Retina (tissue), 1 donor: Measurements from ENCODE around the gene TRAPPC2B.
"Not testable (repeated sequence)": the region's sequence is repeated elsewhere in the genome, so short reads cannot be mapped to it uniquely, and the experiment has no call there.

ENCODE experiments used
- DNase-seq: peaks from one replicate; pipeline ENCODE4 v3.0.0-alpha.2; 2016

TRAPPC2B gene

DNA sequence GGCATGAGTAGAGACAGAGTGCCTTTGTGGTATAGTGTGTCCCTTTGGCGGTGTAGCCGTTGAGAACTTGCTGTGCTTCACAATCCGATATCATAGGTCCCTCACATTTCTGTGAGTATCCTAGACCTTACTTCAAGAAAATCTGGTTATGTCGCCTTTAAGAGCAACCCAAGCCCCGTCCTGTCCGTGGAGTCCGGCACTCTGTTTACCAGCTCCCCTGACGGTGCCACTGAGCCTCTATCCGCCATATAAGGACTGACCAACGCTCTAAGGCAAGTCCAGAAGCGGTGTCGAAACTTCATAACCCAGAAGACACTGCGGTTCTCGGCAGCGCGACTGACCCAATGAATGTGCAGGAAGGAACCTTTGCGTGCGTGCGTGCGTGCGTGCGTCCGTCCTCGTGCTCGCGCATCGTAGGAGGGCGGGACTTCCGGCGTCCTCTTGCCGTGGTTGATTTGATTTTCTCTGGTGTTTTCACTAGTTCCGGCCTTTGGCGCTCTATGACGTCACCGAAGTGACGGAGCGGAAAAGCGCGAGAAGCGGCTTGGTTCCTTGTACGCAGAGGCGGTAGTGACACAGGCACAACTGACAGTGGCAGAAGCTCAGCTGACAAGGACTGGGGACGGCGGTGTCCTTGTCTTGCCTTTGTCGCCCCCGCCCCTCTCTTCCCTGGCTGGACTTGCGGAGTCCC is at the start of gene TRAPPC2B, which contains the start of gene ZNF547:
Gene TRAPPC2B, plus strand, starts transcription at position 555 of the 691 bp plus-strand sequence. CDS start 1,283 bp downstream, outside the sequence.
Gene ZNF547, plus strand, starts transcription at position 555 of the 691 bp plus-strand sequence. CDS start 5,005 bp downstream, outside the sequence.
- peak; percentile 100 for DNase-seq

- DNase-seq = no peak
These were observed 49.2 kb upstream of the TRAPPC2B start for GRCh38 chr19:57314146-57314545.

DNA sequence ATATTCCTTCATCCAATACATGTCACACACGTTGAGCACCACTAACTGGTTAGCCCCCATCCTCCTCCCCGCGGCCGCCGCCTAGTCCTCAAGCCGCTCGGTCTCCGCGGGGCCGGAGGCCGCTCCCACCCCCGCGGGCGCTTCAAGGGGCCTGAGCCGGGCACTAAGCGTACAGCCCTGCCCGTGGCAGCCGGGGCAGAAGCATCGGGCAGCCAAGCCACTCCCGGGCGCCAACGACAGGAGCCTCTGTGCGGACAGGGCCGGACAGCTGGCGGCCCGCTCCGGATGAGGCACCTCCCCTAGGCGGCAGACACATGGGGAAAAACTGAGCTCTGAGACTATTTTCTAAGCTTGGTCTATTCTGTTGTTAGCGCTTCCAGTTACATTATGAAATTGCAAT is 45.8 kb upstream of the TRAPPC2B start:
- peak; percentile 18 for DNase-seq

GRCh38 chr19:57319869-57320179 is 43.5 kb upstream of the TRAPPC2B start:
- DNase-seq = no peak

GRCh38 chr19:57320180-57321084 is 42.9 kb upstream of the TRAPPC2B start, which contains the start of gene ZNF543:
Gene ZNF543, plus strand, starts transcription at chr19:57320472. Its CDS starts 382 bp downstream, at chr19:57320854.
- peak; percentile 98 for DNase-seq

DNA sequence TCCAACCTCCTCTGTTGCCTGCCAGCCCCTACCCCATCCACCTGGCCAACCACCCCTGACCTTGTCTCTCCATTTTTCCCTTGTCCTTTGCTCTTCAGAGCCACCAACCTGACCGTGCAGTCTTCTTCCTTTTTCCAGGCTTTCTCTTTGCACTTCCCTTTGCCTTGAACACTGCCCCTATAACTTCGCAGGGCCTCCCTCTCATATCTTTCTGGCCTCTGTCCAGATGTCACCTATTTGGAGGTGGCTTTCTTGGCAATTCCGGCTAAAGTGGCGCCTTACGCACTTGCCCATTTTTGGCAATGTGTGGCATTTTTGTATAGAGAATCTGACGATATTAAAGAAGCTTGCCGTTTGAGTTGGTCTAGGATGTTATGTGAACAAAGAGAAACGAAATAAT is 42.2 kb upstream of the TRAPPC2B start:
- DNase-seq = no peak

GRCh38 chr19:57321751-57322150 is 41.6 kb upstream of the TRAPPC2B start:
- no peak for DNase-seq

DNA sequence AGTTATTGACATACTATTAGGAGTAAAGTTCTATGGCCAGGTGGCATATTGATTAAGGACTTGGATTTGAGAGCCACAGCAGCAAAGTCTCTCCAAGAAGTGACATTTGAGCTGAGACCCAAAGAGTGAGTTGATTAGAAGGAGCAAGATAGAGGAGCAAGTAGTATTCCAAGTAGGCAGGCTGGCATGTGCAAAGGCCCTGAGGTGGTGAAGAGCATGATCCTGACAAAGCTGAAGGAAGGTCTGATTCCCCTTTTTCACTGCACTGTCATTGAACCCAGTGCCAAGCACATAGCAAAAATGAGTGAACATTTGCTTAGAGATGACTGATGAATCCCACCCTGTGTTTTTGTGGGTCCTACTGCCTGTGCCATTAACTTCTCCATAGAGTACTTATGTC is 38.4 kb upstream of the TRAPPC2B start:
- no peak for DNase-seq

GRCh38 chr19:57327993-57328392 is 35.4 kb upstream of the TRAPPC2B start:
- no peak for DNase-seq

- DNase-seq = no peak
These were observed 29.2 kb upstream of the TRAPPC2B start for GRCh38 chr19:57334191-57334590.

DNA sequence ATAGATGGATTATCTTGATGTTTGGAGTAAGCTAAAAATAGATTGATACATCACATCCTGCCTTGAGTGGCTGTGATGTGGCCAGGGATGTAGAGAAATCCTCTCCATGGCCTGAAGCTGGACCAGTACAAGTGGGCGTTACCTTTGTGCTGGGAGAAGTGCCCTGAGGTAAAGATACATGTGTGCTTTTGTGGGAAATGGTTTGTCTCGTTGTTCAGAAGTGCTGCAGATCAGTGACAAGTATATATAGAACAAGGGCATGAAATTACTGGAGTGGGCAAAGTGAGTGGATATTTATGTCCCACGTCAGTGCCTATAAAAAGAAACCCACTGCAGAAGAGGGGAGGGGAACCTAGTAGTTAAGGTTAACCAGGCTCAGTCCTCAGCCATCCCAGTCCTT is 24.5 kb upstream of the TRAPPC2B start:
- DNase-seq = no peak

DNA sequence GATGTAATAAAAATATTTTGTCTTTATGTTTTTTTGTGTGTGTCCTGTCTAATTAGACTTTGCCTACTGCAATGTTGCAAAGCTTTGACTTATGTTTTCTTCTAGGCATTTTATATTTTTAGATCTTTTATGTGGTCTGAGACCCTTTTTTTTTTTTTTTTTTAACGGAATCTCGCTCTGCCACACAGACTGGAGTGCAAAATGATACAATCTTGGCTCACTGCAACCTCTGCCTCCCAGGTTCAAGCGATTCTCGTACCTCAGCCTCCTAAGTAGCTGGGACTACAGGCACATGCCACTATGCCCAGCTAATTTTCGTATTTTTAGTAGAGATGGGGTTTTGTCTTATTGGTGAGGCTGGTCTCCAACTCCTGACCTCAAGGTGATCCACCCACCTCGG is 20.8 kb upstream of the TRAPPC2B start:
- DNase-seq = no peak

- no peak for DNase-seq
These were observed 15.2 kb upstream of the TRAPPC2B start for GRCh38 chr19:57348136-57348535.

- peak; percentile 92 for DNase-seq
These were observed 12.2 kb upstream of the TRAPPC2B start, which contains the start of gene ZNF304 for GRCh38 chr19:57350877-57351805. Gene ZNF304, plus strand, starts transcription at chr19:57351271. Its CDS starts 394 bp downstream, at chr19:57351665.

DNA sequence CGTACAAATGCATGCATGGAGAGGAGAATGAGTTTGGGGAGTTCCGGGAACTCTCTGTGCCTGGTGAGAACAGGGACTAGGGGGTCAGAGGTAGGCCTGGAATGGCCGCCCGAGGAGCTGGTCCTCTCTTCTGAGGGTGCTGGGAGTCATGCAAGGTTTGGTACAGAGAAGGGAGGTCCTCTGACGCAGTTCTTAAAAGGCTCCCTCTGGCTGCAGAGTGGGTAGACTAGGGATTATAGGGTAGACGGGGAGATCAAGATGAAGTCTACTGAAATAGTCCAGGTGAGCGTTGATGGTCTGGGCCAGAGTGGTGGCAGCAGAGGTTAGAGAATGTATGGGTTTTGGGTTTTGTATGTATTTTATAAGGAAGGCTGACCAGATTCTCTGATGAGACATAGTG is 11.5 kb upstream of the TRAPPC2B start:
- no peak for DNase-seq

DNA sequence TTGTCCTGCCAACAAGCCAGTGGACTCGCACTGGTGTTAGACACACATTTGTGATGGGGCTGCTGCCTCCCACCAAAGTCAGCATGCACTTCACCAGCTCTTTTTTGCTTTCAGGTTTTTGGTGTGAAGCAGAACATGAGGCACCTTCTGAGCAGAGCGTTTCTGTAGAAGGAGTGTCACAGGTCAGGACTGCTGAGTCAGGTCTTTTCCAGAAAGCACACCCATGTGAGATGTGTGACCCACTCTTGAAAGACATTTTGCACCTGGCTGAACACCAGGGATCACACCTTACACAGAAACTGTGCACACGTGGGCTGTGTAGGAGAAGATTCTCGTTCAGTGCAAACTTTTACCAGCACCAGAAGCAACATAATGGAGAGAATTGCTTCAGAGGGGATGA is 7.4 kb upstream of the TRAPPC2B start:
- no peak for DNase-seq

GRCh38 chr19:57357406-57357805 is 5.9 kb upstream of the TRAPPC2B start:
- DNase-seq = no peak

GRCh38 chr19:57359300-57359699 is 4.1 kb upstream of the TRAPPC2B start:
- DNase-seq = no peak

DNA sequence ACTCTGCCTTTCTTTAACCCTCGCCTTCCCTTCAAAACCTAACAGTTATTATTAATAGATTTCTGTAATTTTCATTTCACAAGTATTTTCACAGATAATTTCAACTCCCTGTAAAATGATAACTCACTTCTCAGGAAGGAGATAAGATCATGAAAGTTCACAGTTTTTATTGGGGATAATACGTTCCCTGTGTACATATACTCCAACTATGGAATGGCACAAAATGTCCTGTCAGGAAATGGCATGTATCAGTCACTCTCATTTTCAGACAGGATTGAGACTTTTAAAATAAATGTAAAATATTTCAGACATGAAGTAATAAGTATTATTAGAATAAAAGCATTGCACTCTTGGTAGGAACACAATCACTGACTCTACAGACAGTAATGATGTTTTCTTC is 932 bp upstream of the TRAPPC2B start:
- DNase-seq = no peak

DNA sequence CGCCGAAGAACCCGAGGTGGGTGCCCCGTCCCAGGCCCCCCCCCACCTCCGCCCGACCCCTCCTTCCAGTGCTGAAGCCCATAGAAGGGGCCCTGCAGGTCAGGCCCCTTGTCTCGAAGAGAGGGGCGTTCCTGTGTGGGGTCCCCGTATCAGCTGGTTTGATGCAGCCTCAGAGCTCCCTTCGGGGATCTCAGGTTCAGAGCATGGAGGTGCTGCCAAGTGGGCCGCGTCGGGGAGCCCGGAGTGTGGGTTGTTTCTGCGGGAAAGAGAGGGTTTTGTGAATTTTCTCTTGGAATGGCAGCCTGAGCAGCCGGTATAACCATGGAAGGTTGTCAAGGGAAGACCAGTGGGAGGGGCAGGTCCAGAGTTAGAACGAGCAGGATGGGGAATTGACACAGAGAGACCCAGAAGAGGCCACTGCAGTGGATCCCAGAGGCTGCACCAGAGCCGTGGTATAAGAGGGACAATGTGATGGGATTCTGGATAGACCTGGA is 384 bp downstream of the TRAPPC2B start:
- peak; percentile 40 for DNase-seq

GRCh38 chr19:57366776-57367175 is 3.4 kb downstream of the TRAPPC2B start:
- no peak for DNase-seq

- DNase-seq = no peak
These were observed 10.8 kb downstream of the TRAPPC2B start for GRCh38 chr19:57374179-57374578.

- DNase-seq = not testable (repeated sequence)
These were observed 11.3 kb downstream of the TRAPPC2B start for GRCh38 chr19:57374647-57375046.
